ENCODE results near the gene DEPDC4.

Gene DEPDC4

GRCh38 chr12:100200463-100201181, 66.3 kb downstream of the DEPDC4 start, which contains the start of gene ACTR6:
TSS of gene ACTR6 (plus strand) at chr12:100200815. CDS start at chr12:100200852, 37 bp downstream.
- peak; percentile 16 for TF ChIP-seq CTCF (conservative IDR thresholded peaks at IDR 0.05; ENCODE audit: low read depth, low read length)
- peak within 1 kb of the TSS; percentile 65 for H3K4me3 ChIP-seq (ENCODE audit: low read depth, low read length)
- DNase-seq (ENCODE audit: low read depth): peak; percentile 98

- peak overlapping the region; percentile 65 for H3K4me3 ChIP-seq (ENCODE audit: low read depth, low read length)
- peak; percentile 10 for DNase-seq (ENCODE audit: low read depth)
These were observed 67.3 kb downstream of the DEPDC4 start for GRCh38 chr12:100199347-100200149.

GRCh38 chr12:100199023-100199346, 67.9 kb downstream of the DEPDC4 start:
- DNase-seq (ENCODE audit: low read depth): no peak
- no peak for TF ChIP-seq CTCF (conservative IDR thresholded peaks at IDR 0.05; ENCODE audit: low read depth, low read length)

More at GRCh38 chr12:100199347-100200149, 67.3 kb downstream of the DEPDC4 start:
- TF ChIP-seq CTCF (conservative IDR thresholded peaks at IDR 0.05; ENCODE audit: low read depth, low read length): no peak

GRCh38 chr12:100197486-100197885, 69.4 kb downstream of the DEPDC4 start:
- TF ChIP-seq CTCF (conservative IDR thresholded peaks at IDR 0.05; ENCODE audit: low read depth, low read length): no peak
- DNase-seq (ENCODE audit: low read depth): no peak
- no peak overlapping the region for H3K4me3 ChIP-seq (ENCODE audit: low read depth, low read length)

More at GRCh38 chr12:100199023-100199346, 67.9 kb downstream of the DEPDC4 start:
- no peak overlapping the region for H3K4me3 ChIP-seq (ENCODE audit: low read depth, low read length)

GRCh38 chr12:100193085-100193484, 73.8 kb downstream of the DEPDC4 start:
- no peak for DNase-seq (ENCODE audit: low read depth)
- H3K4me3 ChIP-seq (ENCODE audit: low read depth, low read length): no peak overlapping the region
- TF ChIP-seq CTCF (conservative IDR thresholded peaks at IDR 0.05; ENCODE audit: low read depth, low read length): no peak
